OCI-LY1 (cell line): Measurements from ENCODE around the gene MPP2.
"Not testable (repeated sequence)": the region's sequence is repeated elsewhere in the genome, so short reads cannot be mapped to it uniquely, and the experiment has no call there.

Source experiments
- H2AFZ ChIP-seq: fragments of 200-600 bp; sonication (generic), shearing (Covaris generic); 2 replicates; pipeline ENCODE4 v1.6.0; 2014; ENCODE audit warnings: antibody characterized with exemption, mild to moderate bottlenecking, low read length
- H3F3A ChIP-seq: fragments of 200-600 bp; sonication (generic), shearing (Covaris generic); 2 replicates; pipeline ENCODE4 v1.6.0; 2014; ENCODE audit warnings: mild to moderate bottlenecking, antibody characterized with exemption, low read length, moderate library complexity; ENCODE audit not compliant: insufficient read depth
- H3K27ac ChIP-seq: fragments of 200-600 bp; sonication (generic); 2 replicates; pipeline ENCODE4 v1.5.1; 2014; ENCODE audit warnings: low read length, mixed run types, mild to moderate bottlenecking, low read depth; ENCODE audit not compliant: poor library complexity, severe bottlenecking
- H3K27me3 ChIP-seq: fragments of 200-600 bp; sonication (generic); 2 replicates; pipeline ENCODE4 v1.6.0; 2014; ENCODE audit warnings: antibody characterized with exemption, mild to moderate bottlenecking, low read length, moderate library complexity; ENCODE audit not compliant: insufficient read depth
- H3K36me3 ChIP-seq: fragments of 200-600 bp; sonication (generic); 2 replicates; pipeline ENCODE4 v1.6.1; 2014; ENCODE audit warnings: mild to moderate bottlenecking, antibody characterized with exemption, low read length, moderate library complexity, mixed read lengths; ENCODE audit not compliant: insufficient read depth
- H3K4me1 ChIP-seq: fragments of 200-600 bp; sonication (generic); 2 replicates; pipeline ENCODE4 v1.5.1; 2014; ENCODE audit warnings: mild to moderate bottlenecking, low read length, moderate library complexity; ENCODE audit not compliant: insufficient read depth, severe bottlenecking
- H3K4me2 ChIP-seq: fragments of 200-600 bp; sonication (generic), shearing (Covaris generic); 2 replicates; pipeline ENCODE4 v1.6.1; 2014; ENCODE audit warnings: low read length
- H3K4me3 ChIP-seq: fragments of 200-600 bp; sonication (generic); 2 replicates; pipeline ENCODE4 v1.5.1; 2014; ENCODE audit warnings: low read length, low read depth, mild to moderate bottlenecking, mixed read lengths; ENCODE audit not compliant: poor library complexity, severe bottlenecking
- H3K79me2 ChIP-seq: fragments of 200-600 bp; shearing (Covaris generic); 2 replicates; pipeline ENCODE4 v1.6.1; 2016; ENCODE audit warnings: mixed run types, low read length, mixed read lengths; ENCODE audit not compliant: insufficient read depth
- H3K9ac ChIP-seq: fragments of 200-600 bp; sonication (generic), shearing (Covaris generic); 2 replicates; pipeline ENCODE4 v1.6.1; 2014; ENCODE audit warnings: mild to moderate bottlenecking, low read length, mixed read lengths
- H3K9me2 ChIP-seq: fragments of 200-600 bp; sonication (generic), shearing (Covaris generic); 2 replicates; pipeline ENCODE4 v1.6.1; 2014; ENCODE audit warnings: low read depth, mild to moderate bottlenecking, low read length, mixed read lengths
- H3K9me3 ChIP-seq: fragments of 200-600 bp; shearing (Covaris generic); 2 replicates; pipeline ENCODE4 v1.6.1; 2014; ENCODE audit warnings: low read length, mixed read lengths
- H4K20me1 ChIP-seq: fragments of 200-600 bp; sonication (generic), shearing (Covaris generic); 2 replicates; pipeline ENCODE4 v1.6.0; 2016; ENCODE audit warnings: mild to moderate bottlenecking, low read length; ENCODE audit not compliant: insufficient read depth
- CTCF ChIP-seq: fragments of 200-600 bp; sonication (generic), shearing (Covaris generic); IDR thresholded peaks from 2 replicates; pipeline ENCODE4 v1.5.1; 2017; ENCODE audit warnings: mild to moderate bottlenecking, antibody characterized with exemption, low read length, moderate library complexity, mixed read lengths
- EZH2 ChIP-seq: fragments of 200-600 bp; sonication (generic), shearing (Covaris generic); IDR thresholded peaks from 2 replicates; pipeline ENCODE4 v1.8.0; 2017; ENCODE audit warnings: borderline replicate concordance, mixed run types, mild to moderate bottlenecking, antibody characterized with exemption, low read length, moderate library complexity, mixed read lengths

Gene MPP2

GRCh38 chr17:43932357-43932756 lies 25.0 kb upstream of the MPP2 start:
- no peaks in the 10 kb centered on the region for H3K79me2 ChIP-seq
- no peaks in the 10 kb centered on the region for H3K9me3 ChIP-seq
- no peak for TF ChIP-seq EZH2
- TF ChIP-seq CTCF: no peak
- no peak overlapping the region for H2AFZ ChIP-seq
- H3K4me2 ChIP-seq: no peak overlapping the region
- H3K27me3 ChIP-seq: no peaks in the 10 kb centered on the region
- H3F3A ChIP-seq: no peaks in the 10 kb centered on the region
- H3K36me3 ChIP-seq: no peaks in the 10 kb centered on the region
- H3K27ac ChIP-seq: no peak overlapping the region
- H3K9me2 ChIP-seq: no peaks in the 10 kb centered on the region
- no peaks in the 10 kb centered on the region for H4K20me1 ChIP-seq
- H3K4me1 ChIP-seq: no peaks in the 10 kb centered on the region
- H3K9ac ChIP-seq: no peak overlapping the region
- H3K4me3 ChIP-seq: no peak overlapping the region

GRCh38 chr17:43931062-43931571 lies 23.8 kb upstream of the MPP2 start:
- Histone ChIP-seq H3K79me2 (no peaks in the 10 kb centered on the region), H3K4me2 (no peak overlapping the region), H3K27me3 (0 out of 2 replicates have a peak, but pooled peaks cover 4% of the 10 kb centered on the region), H3K27ac (no peak overlapping the region), H3K9me2 (no peaks in the 10 kb centered on the region), H3K4me1 (no peaks in the 10 kb centered on the region), H3K9me3 (no peaks in the 10 kb centered on the region), H3K9ac (no peak overlapping the region), H3K36me3 (no peaks in the 10 kb centered on the region), H3F3A (no peaks in the 10 kb centered on the region), H3K4me3 (no peak overlapping the region), H2AFZ (no peak overlapping the region), H4K20me1 (no peaks in the 10 kb centered on the region)
- TF ChIP-seq CTCF (no peak), EZH2 (no peak)

- Histone ChIP-seq H2AFZ (no peak overlapping the region), H3K9ac (no peak overlapping the region), H3K36me3 (no peaks in the 10 kb centered on the region), H3K27me3 (0 out of 2 replicates have a peak, but pooled peaks cover 4% of the 10 kb centered on the region), H3F3A (no peaks in the 10 kb centered on the region), H4K20me1 (no peaks in the 10 kb centered on the region), H3K4me1 (no peaks in the 10 kb centered on the region), H3K9me2 (no peaks in the 10 kb centered on the region), H3K4me2 (no peak overlapping the region), H3K4me3 (no peak overlapping the region), H3K9me3 (no peaks in the 10 kb centered on the region), H3K79me2 (no peaks in the 10 kb centered on the region), H3K27ac (no peak overlapping the region)
- no peak for TF ChIP-seq EZH2
- TF ChIP-seq CTCF: no peak
Observed at GRCh38 chr17:43928609-43929008, 21.3 kb upstream of the MPP2 start.

- H3K4me1 ChIP-seq, H3F3A ChIP-seq, H3K27ac ChIP-seq, H3K27me3 ChIP-seq, H3K4me3 ChIP-seq, H3K4me2 ChIP-seq, H4K20me1 ChIP-seq, H3K36me3 ChIP-seq, H3K9me3 ChIP-seq, H3K9me2 ChIP-seq, H2AFZ ChIP-seq, H3K9ac ChIP-seq, H3K79me2 ChIP-seq: not testable (repeated sequence)
Observed at GRCh38 chr17:43927929-43928328, 20.6 kb upstream of the MPP2 start.
